Body of pancreas (tissue), 4 donors: ENCODE measurements around the gene PRCP.

Experiments used
- POLR2A ChIP-seq, 3 donors: fragments of 450-650 bp; IDR thresholded peaks; one replicate each; pipeline ENCODE4 v1.6.1; 2016; ENCODE audit warnings: antibody characterized with exemption in 3 of 3, mild to moderate bottlenecking in 2 of 3
- TF ChIP-seq, protein P1 (sequence below), 7 experiments: fragments of 450-650 bp in 4 of 7; fragments of 200-600 bp in 3 of 7; sonication (generic) in 3 of 7; IDR thresholded peaks; one replicate each; pipeline ENCODE4 v1.5.1; 2016 to 2019; ENCODE audit warnings: antibody characterized with exemption in 7 of 7

DNA sequence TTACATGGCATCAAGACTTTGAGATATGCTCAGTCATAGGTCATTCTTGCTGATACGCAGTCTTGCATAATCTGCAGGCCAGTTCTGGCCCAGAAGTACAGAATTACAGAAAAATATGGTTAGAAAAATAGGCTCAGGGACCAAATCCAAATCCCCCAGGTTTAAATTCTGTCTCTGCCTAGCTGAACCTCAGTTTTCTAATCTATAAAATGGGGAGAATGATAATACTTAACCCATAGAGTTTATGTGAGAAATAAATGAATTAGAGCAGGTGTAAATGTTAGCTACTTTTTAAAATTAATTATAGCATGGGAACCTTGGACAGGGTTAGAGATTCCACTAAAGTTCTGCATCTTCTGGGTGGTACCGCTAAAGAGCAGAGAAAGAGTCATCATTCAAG lies 114.2 kb downstream of the PRCP start:
- TF ChIP-seq, protein P1, sequence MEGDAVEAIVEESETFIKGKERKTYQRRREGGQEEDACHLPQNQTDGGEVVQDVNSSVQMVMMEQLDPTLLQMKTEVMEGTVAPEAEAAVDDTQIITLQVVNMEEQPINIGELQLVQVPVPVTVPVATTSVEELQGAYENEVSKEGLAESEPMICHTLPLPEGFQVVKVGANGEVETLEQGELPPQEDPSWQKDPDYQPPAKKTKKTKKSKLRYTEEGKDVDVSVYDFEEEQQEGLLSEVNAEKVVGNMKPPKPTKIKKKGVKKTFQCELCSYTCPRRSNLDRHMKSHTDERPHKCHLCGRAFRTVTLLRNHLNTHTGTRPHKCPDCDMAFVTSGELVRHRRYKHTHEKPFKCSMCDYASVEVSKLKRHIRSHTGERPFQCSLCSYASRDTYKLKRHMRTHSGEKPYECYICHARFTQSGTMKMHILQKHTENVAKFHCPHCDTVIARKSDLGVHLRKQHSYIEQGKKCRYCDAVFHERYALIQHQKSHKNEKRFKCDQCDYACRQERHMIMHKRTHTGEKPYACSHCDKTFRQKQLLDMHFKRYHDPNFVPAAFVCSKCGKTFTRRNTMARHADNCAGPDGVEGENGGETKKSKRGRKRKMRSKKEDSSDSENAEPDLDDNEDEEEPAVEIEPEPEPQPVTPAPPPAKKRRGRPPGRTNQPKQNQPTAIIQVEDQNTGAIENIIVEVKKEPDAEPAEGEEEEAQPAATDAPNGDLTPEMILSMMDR (IDR thresholded peaks at IDR 0.05), result no peak
- no peak for TF ChIP-seq POLR2A (IDR thresholded peaks at IDR 0.05)
